ENCODE results near the gene FGB. TPM values are rescaled to one million over a fixed set of nuclear protein-coding genes. Genes with fewer than 3 reads are reported as not detected.

Gene FGB
- total and polyA plus RNA-seq, 2 of the 13 experiments (the other 11 are each of a cell fraction or from before 2014, with no cell fraction given), result 226 to 784 TPM

DNA sequence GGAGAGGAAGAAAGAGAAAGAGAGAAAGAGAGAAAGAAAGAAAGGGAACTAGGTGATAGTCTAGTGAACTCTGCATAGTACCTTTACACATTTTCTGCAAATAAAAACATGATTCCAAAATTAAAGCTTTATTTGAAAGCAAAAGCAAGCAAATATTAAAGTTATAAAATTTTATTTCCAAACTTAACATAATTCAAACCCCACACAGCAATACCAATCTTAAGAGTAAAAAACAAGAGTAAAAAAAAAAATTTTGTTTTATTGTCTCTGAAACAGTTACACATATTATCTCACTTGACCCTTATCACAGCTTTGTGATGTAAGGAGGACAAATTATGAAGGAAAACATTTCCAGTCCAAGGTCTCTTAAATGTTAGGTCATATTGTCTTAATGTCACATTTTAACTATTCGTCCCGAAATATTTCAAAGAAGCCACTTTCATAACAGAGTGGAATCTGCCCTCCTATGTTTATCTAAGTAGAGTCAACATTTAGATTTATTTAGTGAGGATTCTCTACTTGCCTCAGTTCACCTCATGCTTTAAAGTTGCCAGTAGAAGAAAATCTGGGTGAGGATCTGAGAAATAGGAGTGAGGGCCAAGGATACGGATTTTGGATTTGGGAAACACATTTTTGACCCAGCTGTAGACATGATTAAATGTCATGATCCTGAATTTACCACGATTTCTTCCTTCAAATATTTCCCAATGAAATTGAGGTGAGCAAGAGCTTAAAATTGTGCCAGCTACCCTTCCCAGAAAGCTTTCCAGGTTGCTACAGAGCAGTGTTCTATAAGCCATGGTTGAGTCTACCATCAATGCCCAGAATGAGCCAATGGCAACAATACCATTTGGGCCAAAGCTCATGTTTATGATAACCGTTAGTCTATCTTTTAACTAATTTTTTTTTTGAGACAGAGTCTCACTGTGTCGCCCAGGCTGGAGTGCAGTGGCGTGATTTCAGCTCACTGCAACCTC, 35.3 kb downstream of the FGB start (continued):
- TF ChIP-seq, protein P1, sequence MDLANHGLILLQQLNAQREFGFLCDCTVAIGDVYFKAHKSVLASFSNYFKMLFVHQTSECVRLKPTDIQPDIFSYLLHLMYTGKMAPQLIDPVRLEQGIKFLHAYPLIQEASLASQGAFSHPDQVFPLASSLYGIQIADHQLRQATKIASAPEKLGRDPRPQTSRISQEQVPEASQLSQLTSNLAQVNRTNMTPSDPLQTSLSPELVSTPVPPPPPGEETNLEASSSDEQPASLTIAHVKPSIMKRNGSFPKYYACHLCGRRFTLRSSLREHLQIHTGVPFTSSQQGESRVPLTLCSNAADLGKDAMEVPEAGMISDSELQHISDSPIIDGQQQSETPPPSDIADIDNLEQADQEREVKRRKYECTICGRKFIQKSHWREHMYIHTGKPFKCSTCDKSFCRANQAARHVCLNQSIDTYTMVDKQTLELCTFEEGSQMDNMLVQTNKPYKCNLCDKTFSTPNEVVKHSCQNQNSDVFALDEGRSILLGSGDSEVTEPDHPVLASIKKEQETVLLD (CRISPR knock-in tag; IDR thresholded peaks at IDR 0.05; ENCODE audit: low read depth), result no peak
- TF ChIP-seq NCOA2 (CRISPR knock-in tag; IDR thresholded peaks at IDR 0.05) (peak; percentile 100), IRF2 (CRISPR knock-in tag; IDR thresholded peaks at IDR 0.05) (peak; percentile 45; the same call in 1 of the 2 replicates), SKI (IDR thresholded peaks at IDR 0.05; ENCODE audit: partially characterized antibody) (peak; percentile 89), CCAR2 (optimal IDR thresholded peaks at IDR 0.05; ENCODE audit: low read depth, low read length) (no peak), ZNF577 (CRISPR knock-in tag; IDR thresholded peaks at IDR 0.05; ENCODE audit: borderline replicate concordance, low read depth) (no peak), SNRNP70 (IDR thresholded peaks at IDR 0.05; ENCODE audit: low read depth, low read length) (no peak), GPN1 (CRISPR knock-in tag; IDR thresholded peaks at IDR 0.05; ENCODE audit: borderline replicate concordance) (no peak), ZFYVE20 (CRISPR knock-in tag; IDR thresholded peaks at IDR 0.05; ENCODE audit: borderline replicate concordance, low read depth) (no peak), AFF4 (CRISPR knock-in tag; IDR thresholded peaks at IDR 0.05) (0 out of 2 replicates have a peak, but pooled peaks have one; percentile 31), JUNB (CRISPR knock-in tag; IDR thresholded peaks at IDR 0.05; ENCODE audit: borderline replicate concordance) (peak; percentile 58; the same call in 1 of the 2 replicates), ZNF460 (CRISPR knock-in tag; IDR thresholded peaks at IDR 0.05; ENCODE audit: borderline replicate concordance) (no peak), NFIC (IDR thresholded peaks at IDR 0.05; ENCODE audit: low read length) (peak; percentile 100), RBAK (CRISPR knock-in tag; IDR thresholded peaks at IDR 0.05) (no peak), ZFP37 (CRISPR knock-in tag; IDR thresholded peaks at IDR 0.05; ENCODE audit: borderline replicate concordance) (no peak), HNRNPLL (IDR thresholded peaks at IDR 0.05; ENCODE audit: low read depth, low read length, poor library complexity, severe bottlenecking) (no peak), SMYD3 (CRISPR knock-in tag; IDR thresholded peaks at IDR 0.05) (peak; percentile 90), ZNF724P (CRISPR knock-in tag; IDR thresholded peaks at IDR 0.05; ENCODE audit: borderline replicate concordance) (no peak), POLR2A (IDR thresholded peaks at IDR 0.05; ENCODE audit: insufficient read depth in 1 of 2, low read depth in 2 of 2, low read length in 2 of 2) (no peak; a peak in 1 of 4 replicates)
- TF ChIP-seq, protein P2, sequence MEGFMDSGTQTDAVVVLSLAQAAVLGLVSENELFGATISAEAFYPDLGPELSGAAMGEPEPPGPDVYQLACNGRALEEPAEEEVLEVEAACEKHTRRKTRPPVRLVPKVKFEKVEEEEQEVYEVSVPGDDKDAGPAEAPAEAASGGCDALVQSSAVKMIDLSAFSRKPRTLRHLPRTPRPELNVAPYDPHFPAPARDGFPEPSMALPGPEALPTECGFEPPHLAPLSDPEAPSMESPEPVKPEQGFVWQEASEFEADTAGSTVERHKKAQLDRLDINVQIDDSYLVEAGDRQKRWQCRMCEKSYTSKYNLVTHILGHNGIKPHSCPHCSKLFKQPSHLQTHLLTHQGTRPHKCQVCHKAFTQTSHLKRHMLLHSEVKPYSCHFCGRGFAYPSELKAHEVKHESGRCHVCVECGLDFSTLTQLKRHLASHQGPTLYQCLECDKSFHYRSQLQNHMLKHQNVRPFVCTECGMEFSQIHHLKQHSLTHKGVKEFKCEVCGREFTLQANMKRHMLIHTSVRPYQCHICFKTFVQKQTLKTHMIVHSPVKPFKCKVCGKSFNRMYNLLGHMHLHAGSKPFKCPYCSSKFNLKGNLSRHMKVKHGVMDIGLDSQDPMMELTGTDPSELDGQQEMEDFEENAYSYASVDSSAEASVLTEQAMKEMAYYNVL (CRISPR knock-in tag; IDR thresholded peaks at IDR 0.05; ENCODE audit: borderline replicate concordance), result no peak
- TF ChIP-seq, protein P3, sequence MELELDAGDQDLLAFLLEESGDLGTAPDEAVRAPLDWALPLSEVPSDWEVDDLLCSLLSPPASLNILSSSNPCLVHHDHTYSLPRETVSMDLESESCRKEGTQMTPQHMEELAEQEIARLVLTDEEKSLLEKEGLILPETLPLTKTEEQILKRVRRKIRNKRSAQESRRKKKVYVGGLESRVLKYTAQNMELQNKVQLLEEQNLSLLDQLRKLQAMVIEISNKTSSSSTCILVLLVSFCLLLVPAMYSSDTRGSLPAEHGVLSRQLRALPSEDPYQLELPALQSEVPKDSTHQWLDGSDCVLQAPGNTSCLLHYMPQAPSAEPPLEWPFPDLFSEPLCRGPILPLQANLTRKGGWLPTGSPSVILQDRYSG (CRISPR knock-in tag; IDR thresholded peaks at IDR 0.05), result no peak
